Sigmoid colon (tissue), 4 donors: ENCODE data around the gene C19orf12.

Source experiments
- EP300 ChIP-seq, 4 donors: sonication (generic); formaldehyde crosslinking; IDR thresholded peaks; one replicate each; pipeline ENCODE4 v1.6.1; 2017; ENCODE audit warnings: antibody characterized with exemption in 4 of 4
- POLR2A ChIP-seq, 2 donors: fragments of 450-650 bp; IDR thresholded peaks; one replicate each; pipeline ENCODE4 v1.6.1; 2016; ENCODE audit warnings: antibody characterized with exemption in 2 of 2, mild to moderate bottlenecking in 2 of 2, moderate library complexity in 2 of 2
- POLR2AphosphoS5 ChIP-seq, 4 donors: sonication (generic); formaldehyde crosslinking; IDR thresholded peaks; one replicate each; pipeline ENCODE4 v1.6.1; 2017; ENCODE audit warnings: antibody characterized with exemption in 4 of 4
- TF ChIP-seq, protein P1 (sequence below), 4 experiments: fragments of 450-650 bp in 3 of 4; fragments of 200-600 bp in 1 of 4; IDR thresholded peaks; one replicate each; pipeline ENCODE4 v1.5.1; 2016 to 2019; ENCODE audit warnings: antibody characterized with exemption in 4 of 4, mild to moderate bottlenecking in 3 of 4, moderate library complexity in 2 of 4

DNA sequence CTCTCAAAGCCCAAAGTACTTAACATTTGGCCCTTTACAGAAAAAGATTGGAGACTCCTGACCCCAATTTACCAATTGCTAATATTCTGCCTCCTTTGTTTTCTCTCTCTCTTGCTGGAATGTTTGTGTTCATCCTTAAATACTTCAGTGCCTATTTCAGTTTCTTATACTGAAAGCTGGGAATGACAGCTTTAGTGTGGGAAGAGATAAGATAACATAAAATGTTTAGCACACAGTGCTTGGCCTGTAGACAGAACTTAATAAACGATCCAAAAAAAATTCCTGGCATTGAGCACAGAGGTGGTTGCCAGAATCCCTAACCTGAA is 52.8 kb downstream of the C19orf12 start:
- TF ChIP-seq, protein P1, sequence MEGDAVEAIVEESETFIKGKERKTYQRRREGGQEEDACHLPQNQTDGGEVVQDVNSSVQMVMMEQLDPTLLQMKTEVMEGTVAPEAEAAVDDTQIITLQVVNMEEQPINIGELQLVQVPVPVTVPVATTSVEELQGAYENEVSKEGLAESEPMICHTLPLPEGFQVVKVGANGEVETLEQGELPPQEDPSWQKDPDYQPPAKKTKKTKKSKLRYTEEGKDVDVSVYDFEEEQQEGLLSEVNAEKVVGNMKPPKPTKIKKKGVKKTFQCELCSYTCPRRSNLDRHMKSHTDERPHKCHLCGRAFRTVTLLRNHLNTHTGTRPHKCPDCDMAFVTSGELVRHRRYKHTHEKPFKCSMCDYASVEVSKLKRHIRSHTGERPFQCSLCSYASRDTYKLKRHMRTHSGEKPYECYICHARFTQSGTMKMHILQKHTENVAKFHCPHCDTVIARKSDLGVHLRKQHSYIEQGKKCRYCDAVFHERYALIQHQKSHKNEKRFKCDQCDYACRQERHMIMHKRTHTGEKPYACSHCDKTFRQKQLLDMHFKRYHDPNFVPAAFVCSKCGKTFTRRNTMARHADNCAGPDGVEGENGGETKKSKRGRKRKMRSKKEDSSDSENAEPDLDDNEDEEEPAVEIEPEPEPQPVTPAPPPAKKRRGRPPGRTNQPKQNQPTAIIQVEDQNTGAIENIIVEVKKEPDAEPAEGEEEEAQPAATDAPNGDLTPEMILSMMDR (IDR thresholded peaks at IDR 0.05) = no peak
- no peak for TF ChIP-seq POLR2AphosphoS5 (IDR thresholded peaks at IDR 0.05)
- TF ChIP-seq POLR2A (IDR thresholded peaks at IDR 0.05) = no peak
- TF ChIP-seq EP300 (IDR thresholded peaks at IDR 0.05) = no peak
